Right lobe of liver (tissue), 6 donors: ENCODE data around the gene MUSK. TPM values are rescaled to one million over a fixed set of nuclear protein-coding genes. Genes with fewer than 3 reads are reported as not detected.

Experiments used
- ATAC-seq, 4 donors: fragments of 200-7000 bp; cut with Tn5 transposase; one replicate each; pipeline ENCODE4 v1.9.1; 2020; ENCODE audit warnings: mild to moderate bottlenecking in 4 of 4, moderate library complexity in 4 of 4
- DNase-seq, 3 donors: peaks; one replicate each; pipeline ENCODE4 v3.0.0-alpha.2; 2020
- H3K27ac ChIP-seq, 3 donors: fragments of 200-600 bp; one replicate each; pipeline ENCODE4 v1.8.0; 2022
- H3K27me3 ChIP-seq, 2 donors: fragments of 200-600 bp; one replicate each; pipeline ENCODE4 v1.8.0; 2022
- H3K36me3 ChIP-seq, 4 donors: fragments of 200-600 bp; sonication (generic) in 1 of 4; one replicate each; pipeline versions ENCODE4 v1.5.1 to v1.8.0; 2017 to 2022; ENCODE audit warnings: control low read depth in 1 of 4
- H3K4me1 ChIP-seq, 4 donors: fragments of 200-600 bp; sonication (generic) in 1 of 4; one replicate each; pipeline versions ENCODE4 v1.5.1 to v1.8.0; 2017 to 2022; ENCODE audit warnings: control low read depth in 1 of 4
- H3K4me3 ChIP-seq, 3 donors: fragments of 200-600 bp; one replicate each; pipeline ENCODE4 v1.8.0; 2022
- H3K9me3 ChIP-seq, 4 donors: fragments of 200-600 bp; sonication (generic) in 1 of 4; one replicate each; pipeline versions ENCODE4 v1.5.1 to v1.8.0; 2017 to 2022; ENCODE audit warnings: control low read depth in 1 of 4
- POLR2A ChIP-seq: fragments of 450-650 bp; IDR thresholded peaks from one replicate; pipeline ENCODE4 v1.6.1; 2017; ENCODE audit warnings: antibody characterized with exemption, mild to moderate bottlenecking
- WGBS: methylation state at CpG from one replicate; pipeline ENCODE4 v1.1.6; 2018; ENCODE audit warnings: low coverage, low lambda C conversion rate; ENCODE audit not compliant: insufficient coverage; ENCODE audit errors: missing lambda C conversion rate; 5-methylcytosine and 5-hydroxymethylcytosine counted together
- intact Hi-C, 2 donors: fragments of 100-400 bp; cut with DNase I; formaldehyde crosslinking; loops; one replicate each; pipeline versions ENCODE4 v1.11.2 to v1.14.1; 2022
- total RNA-seq, 6 experiments: library from RNA; depleted of rRNA in 2 of 6; stranded (reverse); fragments of >200 nt in 2 of 6; fragmentation: NEBNext Ultra II Directional in 3 of 6; extraction: Animal tissue kit (Norgen Biotek cat#: 25700) in 3 of 6; gene quantifications; one replicate each; pipeline versions ENCODE4 v1.1.0 to v1.2.4, GENCODE V29; 2016 to 2023
- TF ChIP-seq, protein P1 (sequence below), 4 donors: fragments of 200-600 bp in 3 of 4; fragments of 450-650 bp in 1 of 4; IDR thresholded peaks; one replicate each; pipeline versions ENCODE4 v1.5.1 to v1.8.0; 2016 to 2022; ENCODE audit warnings: antibody characterized with exemption in 4 of 4, mild to moderate bottlenecking in 2 of 4
- donor health status: DM: no; HTN: yes; CAD: no.
- donor health status: DM: no; HTN: no; CAD: no.
- donor health status: DM: no; HTN: no; CAD: no.
- donor health status: DM: no; HTN: yes; CAD: no.
- donor health status: DM: no; HTN: yes; CAD: no.

MUSK gene
- total RNA-seq, 6 experiments from 2014 or later, result 0.06 to 0.12 (median 0.12) TPM; not detected in 2

- intact Hi-C loops, result no loop called here
- ATAC-seq, result peak; percentile 86 to 95 (median 89)
- no peaks in the 10 kb centered on the region for H3K36me3 ChIP-seq
- H3K9me3 ChIP-seq, result no peaks in the 10 kb centered on the region
- no peak overlapping the region for H3K27ac ChIP-seq
- no peak for DNase-seq
- WGBS, result 14% methylated on average over 3 of the region's 3 CpGs
- no peaks in the 10 kb centered on the region for H3K4me1 ChIP-seq
- H3K27me3 ChIP-seq, result no peaks in the 10 kb centered on the region
- H3K4me3 ChIP-seq, result no peak overlapping the region
- TF ChIP-seq POLR2A, result no peak
- TF ChIP-seq, protein P1, sequence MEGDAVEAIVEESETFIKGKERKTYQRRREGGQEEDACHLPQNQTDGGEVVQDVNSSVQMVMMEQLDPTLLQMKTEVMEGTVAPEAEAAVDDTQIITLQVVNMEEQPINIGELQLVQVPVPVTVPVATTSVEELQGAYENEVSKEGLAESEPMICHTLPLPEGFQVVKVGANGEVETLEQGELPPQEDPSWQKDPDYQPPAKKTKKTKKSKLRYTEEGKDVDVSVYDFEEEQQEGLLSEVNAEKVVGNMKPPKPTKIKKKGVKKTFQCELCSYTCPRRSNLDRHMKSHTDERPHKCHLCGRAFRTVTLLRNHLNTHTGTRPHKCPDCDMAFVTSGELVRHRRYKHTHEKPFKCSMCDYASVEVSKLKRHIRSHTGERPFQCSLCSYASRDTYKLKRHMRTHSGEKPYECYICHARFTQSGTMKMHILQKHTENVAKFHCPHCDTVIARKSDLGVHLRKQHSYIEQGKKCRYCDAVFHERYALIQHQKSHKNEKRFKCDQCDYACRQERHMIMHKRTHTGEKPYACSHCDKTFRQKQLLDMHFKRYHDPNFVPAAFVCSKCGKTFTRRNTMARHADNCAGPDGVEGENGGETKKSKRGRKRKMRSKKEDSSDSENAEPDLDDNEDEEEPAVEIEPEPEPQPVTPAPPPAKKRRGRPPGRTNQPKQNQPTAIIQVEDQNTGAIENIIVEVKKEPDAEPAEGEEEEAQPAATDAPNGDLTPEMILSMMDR (IDR thresholded peaks at IDR 0.05), result peak; percentile 64 to 77 (median 74)
These were observed 45.0 kb upstream of the MUSK start for GRCh38 chr9:110623462-110624025.

- no peak overlapping the region for H3K4me3 ChIP-seq
- H3K36me3 ChIP-seq, result no peaks in the 10 kb centered on the region
- no peak for TF ChIP-seq POLR2A
- TF ChIP-seq, protein P1 (IDR thresholded peaks at IDR 0.05), result no peak
- no peaks in the 10 kb centered on the region for H3K9me3 ChIP-seq
- 54% methylated on average over 9 of the region's 9 CpGs for WGBS
- H3K27ac ChIP-seq, result no peak overlapping the region
- no peaks in the 10 kb centered on the region for H3K4me1 ChIP-seq
- ATAC-seq, result no peak
- H3K27me3 ChIP-seq, result no peaks in the 10 kb centered on the region
- intact Hi-C loops, result no loop called here
- DNase-seq, result no peak
These were observed 42.3 kb upstream of the MUSK start for GRCh38 chr9:110626101-110626829.

DNA sequence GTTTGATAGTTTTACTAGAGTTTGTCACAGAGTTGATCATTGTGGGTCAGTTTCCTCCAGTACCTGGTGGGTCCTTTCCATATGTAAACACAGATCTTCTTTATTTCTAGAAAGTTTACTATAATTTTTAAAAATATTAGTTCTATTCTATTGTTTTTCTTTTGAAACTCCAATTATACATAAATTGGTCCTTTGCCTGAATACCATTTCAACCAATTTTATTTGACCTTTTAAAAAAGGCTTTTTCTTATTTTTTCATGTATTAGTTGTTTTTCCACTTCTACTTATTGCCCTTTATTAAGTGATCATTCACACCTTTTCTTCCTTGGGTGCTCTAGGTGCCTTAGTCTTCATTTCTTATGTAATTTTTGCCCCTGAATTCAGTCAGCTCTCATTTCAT lies 33.0 kb upstream of the MUSK start:
- H3K36me3 ChIP-seq, result no peaks in the 10 kb centered on the region

DNA sequence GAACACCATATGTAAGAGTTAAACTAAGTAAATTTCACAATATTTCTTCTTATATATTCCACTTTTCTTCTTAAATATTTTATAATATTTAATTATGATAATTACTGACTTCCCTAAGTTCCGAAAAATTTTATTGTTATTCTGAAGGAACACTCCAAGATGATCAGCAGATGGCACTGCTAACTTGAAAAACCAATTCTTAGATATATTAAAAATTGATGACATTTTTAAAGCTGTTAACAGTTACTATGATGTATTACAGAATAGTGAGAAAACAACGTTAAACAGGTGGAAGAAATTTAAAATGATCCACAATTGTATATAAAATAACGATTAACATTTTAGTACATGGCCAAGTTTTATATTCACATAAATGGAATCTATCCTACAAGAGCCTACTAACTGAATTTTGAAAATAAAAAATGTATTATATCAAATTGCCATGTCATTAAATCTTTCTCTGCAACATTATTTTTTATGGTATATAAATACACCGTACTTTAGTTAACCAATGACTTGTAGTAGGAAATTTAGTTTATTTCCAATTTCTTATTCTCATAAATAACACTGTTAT lies 30.1 kb upstream of the MUSK start:
- H3K4me3 ChIP-seq, result no peak overlapping the region
- ATAC-seq, result no peak
- no peak for TF ChIP-seq POLR2A
- TF ChIP-seq, protein P1 (IDR thresholded peaks at IDR 0.05), result peak; percentile 17 to 40 (median 26)
- H3K4me1 ChIP-seq, result no peaks in the 10 kb centered on the region
- peaks cover 0 to 14% (median 0%) of the 10 kb centered on the region in 4 donors for H3K9me3 ChIP-seq
- intact Hi-C loops, result no loop called here
- 32% methylated on average over 4 of the region's 4 CpGs for WGBS
- H3K27ac ChIP-seq, result no peak overlapping the region
- no peaks in the 10 kb centered on the region for H3K36me3 ChIP-seq
- H3K27me3 ChIP-seq, result no peaks in the 10 kb centered on the region
- DNase-seq, result no peak

More for the DNA sequence above, 33.0 kb upstream of the MUSK start:
- Histone ChIP-seq H3K27ac (no peak overlapping the region), H3K9me3 (peaks cover 0 to 14% (median 0%) of the 10 kb centered on the region in 4 donors), H3K4me3 (no peak overlapping the region), H3K27me3 (no peaks in the 10 kb centered on the region), H3K4me1 (no peaks in the 10 kb centered on the region)
- TF ChIP-seq, protein P1 (IDR thresholded peaks at IDR 0.05), result no peak
- no peak for TF ChIP-seq POLR2A
- DNase-seq, result no peak
- intact Hi-C loops, result no loop called here
- no peak for ATAC-seq
